Skeletal muscle cell (primary cell): ENCODE results near the gene ADARB2.
"Not testable (repeated sequence)": the region's sequence is repeated elsewhere in the genome, so short reads cannot be mapped to it uniquely, and the experiment has no call there.

Experiments
- DNase-seq: peaks from one replicate; pipeline ENCODE4 v3.0.0-alpha.2; 2010; ENCODE audit warnings: low read depth
- H3K4me3 ChIP-seq: 2 replicates; pipeline ENCODE4 v1.5.1; 2011; ENCODE audit warnings: low read depth, mild to moderate bottlenecking, control low read depth, low read length, moderate library complexity

The ADARB2 gene

GRCh38 chr10:1465993-1466764 is 271.1 kb downstream of the ADARB2 start:
- no peak overlapping the region for H3K4me3 ChIP-seq
- DNase-seq = no peak

- H3K4me3 ChIP-seq = no peak overlapping the region
- no peak for DNase-seq
Measured at GRCh38 chr10:1465418-1465911, 271.9 kb downstream of the ADARB2 start.

- no peak for DNase-seq
- no peak overlapping the region for H3K4me3 ChIP-seq
Measured at GRCh38 chr10:1464881-1465417, 272.4 kb downstream of the ADARB2 start.

GRCh38 chr10:1463971-1464370 is 273.4 kb downstream of the ADARB2 start:
- not testable (repeated sequence) for DNase-seq

GRCh38 chr10:1462994-1463633 is 274.2 kb downstream of the ADARB2 start:
- no peak for DNase-seq
- no peak overlapping the region for H3K4me3 ChIP-seq

More at GRCh38 chr10:1463971-1464370, 273.4 kb downstream of the ADARB2 start:
- not testable (repeated sequence) for H3K4me3 ChIP-seq

- no peak for DNase-seq
- no peak overlapping the region for H3K4me3 ChIP-seq
Measured at GRCh38 chr10:1462521-1462920, 274.8 kb downstream of the ADARB2 start.

GRCh38 chr10:1462032-1462431 is 275.3 kb downstream of the ADARB2 start:
- DNase-seq = no peak
- H3K4me3 ChIP-seq = no peak overlapping the region

- no peak overlapping the region for H3K4me3 ChIP-seq
- no peak for DNase-seq
Measured at GRCh38 chr10:1461016-1461415, 276.3 kb downstream of the ADARB2 start.

- not testable (repeated sequence) for H3K4me3 ChIP-seq
Measured at GRCh38 chr10:1459664-1460063, 277.7 kb downstream of the ADARB2 start.

GRCh38 chr10:1454951-1455350 is 282.4 kb downstream of the ADARB2 start:
- no peak for DNase-seq
- H3K4me3 ChIP-seq = no peak overlapping the region

More at GRCh38 chr10:1459664-1460063, 277.7 kb downstream of the ADARB2 start:
- not testable (repeated sequence) for DNase-seq

GRCh38 chr10:1454428-1454827 is 282.9 kb downstream of the ADARB2 start:
- no peak overlapping the region for H3K4me3 ChIP-seq
- DNase-seq = no peak

GRCh38 chr10:1452777-1453176 is 284.5 kb downstream of the ADARB2 start:
- DNase-seq = no peak
- no peak overlapping the region for H3K4me3 ChIP-seq

- no peak for DNase-seq
Measured at GRCh38 chr10:1451941-1452340, 285.4 kb downstream of the ADARB2 start.

GRCh38 chr10:1451362-1451888 is 285.9 kb downstream of the ADARB2 start:
- no peak overlapping the region for H3K4me3 ChIP-seq
- DNase-seq = no peak

More at GRCh38 chr10:1451941-1452340, 285.4 kb downstream of the ADARB2 start:
- H3K4me3 ChIP-seq = no peak overlapping the region

GRCh38 chr10:1449572-1450205 is 287.6 kb downstream of the ADARB2 start:
- H3K4me3 ChIP-seq = no peak overlapping the region

GRCh38 chr10:1449021-1449420 is 288.3 kb downstream of the ADARB2 start:
- no peak for DNase-seq
- H3K4me3 ChIP-seq = no peak overlapping the region

More at GRCh38 chr10:1449572-1450205, 287.6 kb downstream of the ADARB2 start:
- no peak for DNase-seq

GRCh38 chr10:1448252-1448930 is 288.9 kb downstream of the ADARB2 start:
- no peak overlapping the region for H3K4me3 ChIP-seq
- no peak for DNase-seq

- no peak overlapping the region for H3K4me3 ChIP-seq
- DNase-seq = no peak
Measured at GRCh38 chr10:1444826-1445225, 292.5 kb downstream of the ADARB2 start.

- no peak for DNase-seq
- H3K4me3 ChIP-seq = no peak overlapping the region
Measured at GRCh38 chr10:1440897-1441296, 296.4 kb downstream of the ADARB2 start.
